ENCODE results near the gene SUDS3.

- TF ChIP-seq CTCF (IDR thresholded peaks at IDR 0.05; ENCODE audit: insufficient read depth, low read depth, low read length) = no peak
- no peak for TF ChIP-seq EZH2 (IDR thresholded peaks at IDR 0.05; ENCODE audit: insufficient read depth, low read length)
Measured at GRCh38 chr12:118332511-118332910, 43.8 kb upstream of the SUDS3 start.

All from astrocyte (in vitro differentiated cells and primary cell).